Transverse colon (tissue), 3 donors: ENCODE data around the gene AHDC1.

Experiments
- POLR2A ChIP-seq: fragments of 450-650 bp; IDR thresholded peaks from one replicate; pipeline ENCODE4 v1.6.1; 2016; ENCODE audit warnings: antibody characterized with exemption, mild to moderate bottlenecking, moderate library complexity
- TF ChIP-seq, protein P1 (sequence below), 5 experiments: fragments of 200-600 bp in 3 of 5; fragments of 450-650 bp in 2 of 5; sonication (generic) in 3 of 5; IDR thresholded peaks; 1 replicate in 2 of 5; 2 replicates in 3 of 5; pipeline ENCODE4 v1.5.1; 2016 to 2017; ENCODE audit warnings: antibody characterized with exemption in 5 of 5, inconsistent platforms in 3 of 5, mild to moderate bottlenecking in 2 of 5, moderate library complexity in 1 of 5

DNA sequence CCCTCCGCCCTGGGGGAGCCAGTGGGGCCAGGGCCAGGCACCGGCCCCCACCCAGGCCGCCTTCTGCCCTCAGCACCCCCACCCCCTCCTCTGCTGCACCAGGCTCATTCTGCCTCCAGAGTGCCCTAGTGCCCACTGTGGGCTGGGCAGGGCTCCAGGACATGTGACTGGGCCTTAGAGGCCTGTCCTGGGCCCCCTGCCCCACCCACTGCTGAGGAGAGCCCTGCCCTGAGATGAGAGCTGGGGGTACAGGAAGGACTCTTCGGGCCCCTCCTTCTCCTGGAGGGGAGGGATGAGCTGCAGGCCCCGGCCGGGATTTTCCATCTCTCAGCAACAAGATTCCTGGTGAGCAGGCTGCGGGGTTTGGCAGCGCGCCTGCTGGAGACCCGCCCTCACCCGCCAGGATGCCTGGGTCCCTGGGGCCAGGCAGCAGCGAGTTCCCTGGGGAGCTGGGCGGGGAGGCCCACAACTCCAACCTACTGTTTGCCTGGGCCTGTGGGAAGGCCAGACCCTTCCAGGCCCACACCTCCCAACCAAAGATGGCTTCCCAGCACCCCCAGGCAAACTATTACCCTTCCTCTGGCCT lies 14.0 kb downstream of the AHDC1 start:
- TF ChIP-seq, protein P1, sequence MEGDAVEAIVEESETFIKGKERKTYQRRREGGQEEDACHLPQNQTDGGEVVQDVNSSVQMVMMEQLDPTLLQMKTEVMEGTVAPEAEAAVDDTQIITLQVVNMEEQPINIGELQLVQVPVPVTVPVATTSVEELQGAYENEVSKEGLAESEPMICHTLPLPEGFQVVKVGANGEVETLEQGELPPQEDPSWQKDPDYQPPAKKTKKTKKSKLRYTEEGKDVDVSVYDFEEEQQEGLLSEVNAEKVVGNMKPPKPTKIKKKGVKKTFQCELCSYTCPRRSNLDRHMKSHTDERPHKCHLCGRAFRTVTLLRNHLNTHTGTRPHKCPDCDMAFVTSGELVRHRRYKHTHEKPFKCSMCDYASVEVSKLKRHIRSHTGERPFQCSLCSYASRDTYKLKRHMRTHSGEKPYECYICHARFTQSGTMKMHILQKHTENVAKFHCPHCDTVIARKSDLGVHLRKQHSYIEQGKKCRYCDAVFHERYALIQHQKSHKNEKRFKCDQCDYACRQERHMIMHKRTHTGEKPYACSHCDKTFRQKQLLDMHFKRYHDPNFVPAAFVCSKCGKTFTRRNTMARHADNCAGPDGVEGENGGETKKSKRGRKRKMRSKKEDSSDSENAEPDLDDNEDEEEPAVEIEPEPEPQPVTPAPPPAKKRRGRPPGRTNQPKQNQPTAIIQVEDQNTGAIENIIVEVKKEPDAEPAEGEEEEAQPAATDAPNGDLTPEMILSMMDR (IDR thresholded peaks at IDR 0.05) = no peak
- no peak for TF ChIP-seq POLR2A
